SW480 (cell line): ENCODE data around the gene NUDT22.

Experiments
- DNase-seq: peaks from one replicate; pipeline ENCODE4 v3.0.0-alpha.2; 2016; ENCODE audit warnings: low spot score

Gene NUDT22

GRCh38 chr11:64229090-64229743, 3.1 kb downstream of the NUDT22 start:
- DNase-seq, result no peak

GRCh38 chr11:64229744-64230170, 3.7 kb downstream of the NUDT22 start:
- no peak for DNase-seq

GRCh38 chr11:64230171-64230984, 4.3 kb downstream of the NUDT22 start, which contains the start of gene DNAJC4:
Gene DNAJC4, plus strand, starts transcription at chr11:64230548. Its CDS starts 307 bp downstream, at chr11:64230855.
- peak; percentile 92 for DNase-seq

- no peak for DNase-seq
Observed at GRCh38 chr11:64230985-64231365, 4.9 kb downstream of the NUDT22 start.

- no peak for DNase-seq
Observed at GRCh38 chr11:64231546-64231945, 5.5 kb downstream of the NUDT22 start.

- DNase-seq, result no peak
Observed at GRCh38 chr11:64232182-64232966, 6.3 kb downstream of the NUDT22 start.

GRCh38 chr11:64232967-64233315, 6.9 kb downstream of the NUDT22 start:
- no peak for DNase-seq

- DNase-seq, result peak; percentile 52
Observed at GRCh38 chr11:64233913-64234586, 8.0 kb downstream of the NUDT22 start, which contains the start of gene VEGFB. Gene VEGFB, plus strand, starts transcription at chr11:64234584. Its CDS starts 250 bp downstream, at chr11:64234834.

GRCh38 chr11:64234647-64235379, 8.7 kb downstream of the NUDT22 start:
- DNase-seq, result peak; percentile 65

GRCh38 chr11:64235437-64236161, 9.5 kb downstream of the NUDT22 start:
- no peak for DNase-seq

GRCh38 chr11:64237484-64237951, 11.4 kb downstream of the NUDT22 start:
- peak; percentile 28 for DNase-seq

- DNase-seq, result no peak
Observed at GRCh38 chr11:64238076-64238475, 12.0 kb downstream of the NUDT22 start.

GRCh38 chr11:64238999-64239398, 12.9 kb downstream of the NUDT22 start:
- DNase-seq, result no peak

GRCh38 chr11:64239662-64240434, 13.8 kb downstream of the NUDT22 start:
- peak; percentile 55 for DNase-seq

- peak; percentile 95 for DNase-seq
Observed at GRCh38 chr11:64240435-64241240, 14.6 kb downstream of the NUDT22 start, which contains the start of gene FKBP2. Gene FKBP2, plus strand, starts transcription at chr11:64241095. Its CDS starts 1,293 bp downstream, at chr11:64242388.

GRCh38 chr11:64241241-64241490, 15.1 kb downstream of the NUDT22 start:
- peak; percentile 98 for DNase-seq

GRCh38 chr11:64241491-64242374, 15.7 kb downstream of the NUDT22 start:
- DNase-seq, result peak; percentile 72
